ENCODE measurements around the gene CYCS.

- TF ChIP-seq RCOR1 (conservative IDR thresholded peaks at IDR 0.05; ENCODE audit: low read depth, low read length) (no peak), TCF7 (IDR thresholded peaks at IDR 0.05; ENCODE audit: borderline replicate concordance) (no peak), EP300 (IDR thresholded peaks at IDR 0.05; ENCODE audit: borderline replicate concordance in 1 of 2, control insufficient read depth in 1 of 2, low read depth in 2 of 2, low read length in 2 of 2) (no peak), POLR2AphosphoS5 (IDR thresholded peaks at IDR 0.05; ENCODE audit: low read length) (no peak), CTCF (IDR thresholded peaks at IDR 0.05 in 2 of 3, conservative IDR thresholded peaks at IDR 0.05 in 1 of 3; ENCODE audit: control insufficient read depth in 2 of 3, extremely low read depth in 1 of 3, insufficient read depth in 1 of 3, low read depth in 3 of 3, low read length in 3 of 3) (no peak), MYC (IDR thresholded peaks at IDR 0.05; ENCODE audit: insufficient read depth, insufficient read length, insufficient replicate concordance, low read length, severe bottlenecking) (no peak), ZNF274 (IDR thresholded peaks at IDR 0.05; ENCODE audit: insufficient read depth, insufficient read length) (no peak), HDAC2 (IDR thresholded peaks at IDR 0.05) (no peak), ELK1 (IDR thresholded peaks at IDR 0.05; ENCODE audit: low read depth, low read length) (no peak), REST (IDR thresholded peaks at IDR 0.05; ENCODE audit: low read depth, low read length) (no peak)
Measured at GRCh38 chr7:25077096-25077495, 48.0 kb downstream of the CYCS start.
